Pons (tissue), 1 donor: Measurements from ENCODE around the gene ARID1B.

Experiments used
- DNase-seq: peaks from one replicate; pipeline ENCODE4 v3.0.0-alpha.2; 2016; ENCODE audit warnings: low spot score

The ARID1B gene

GRCh38 chr6:156852858-156853216 is 75.7 kb downstream of the ARID1B start:
- DNase-seq, result no peak

GRCh38 chr6:156853733-156854132 is 76.6 kb downstream of the ARID1B start:
- DNase-seq, result no peak

GRCh38 chr6:156854466-156855161 is 77.4 kb downstream of the ARID1B start:
- DNase-seq, result no peak

- no peak for DNase-seq
Measured at GRCh38 chr6:156857573-156857972, 80.4 kb downstream of the ARID1B start.

- DNase-seq, result no peak
Measured at GRCh38 chr6:156859686-156860085, 82.5 kb downstream of the ARID1B start.

GRCh38 chr6:156862711-156863110 is 85.5 kb downstream of the ARID1B start:
- no peak for DNase-seq

GRCh38 chr6:156863504-156863903 is 86.3 kb downstream of the ARID1B start:
- no peak for DNase-seq

GRCh38 chr6:156864557-156864956 is 87.4 kb downstream of the ARID1B start:
- no peak for DNase-seq

GRCh38 chr6:156865019-156865629 is 87.9 kb downstream of the ARID1B start:
- no peak for DNase-seq

GRCh38 chr6:156866220-156867015 is 89.2 kb downstream of the ARID1B start:
- DNase-seq, result peak; percentile 65

GRCh38 chr6:156867121-156867520 is 89.9 kb downstream of the ARID1B start:
- DNase-seq, result no peak

GRCh38 chr6:156868385-156868784 is 91.2 kb downstream of the ARID1B start:
- no peak for DNase-seq

- no peak for DNase-seq
Measured at GRCh38 chr6:156869980-156870398, 92.8 kb downstream of the ARID1B start.

GRCh38 chr6:156870924-156871539 is 93.9 kb downstream of the ARID1B start:
- DNase-seq, result no peak

- no peak for DNase-seq
Measured at GRCh38 chr6:156872903-156873302, 95.7 kb downstream of the ARID1B start.

GRCh38 chr6:156873654-156874380 is 96.6 kb downstream of the ARID1B start:
- no peak for DNase-seq

GRCh38 chr6:156875062-156875461 is 97.9 kb downstream of the ARID1B start:
- DNase-seq, result no peak

- DNase-seq, result no peak
Measured at GRCh38 chr6:156876302-156876701, 99.1 kb downstream of the ARID1B start.

GRCh38 chr6:156877126-156877863 is 100.1 kb downstream of the ARID1B start:
- DNase-seq, result no peak

GRCh38 chr6:156878681-156879080 is 101.5 kb downstream of the ARID1B start:
- no peak for DNase-seq

GRCh38 chr6:156879186-156879585 is 102.0 kb downstream of the ARID1B start:
- no peak for DNase-seq
